Measurements from ENCODE around the gene KCNJ4.
"Not testable (repeated sequence)": the region's sequence is repeated elsewhere in the genome, so short reads cannot be mapped to it uniquely, and the experiment has no call there.

KCNJ4 gene

DNA sequence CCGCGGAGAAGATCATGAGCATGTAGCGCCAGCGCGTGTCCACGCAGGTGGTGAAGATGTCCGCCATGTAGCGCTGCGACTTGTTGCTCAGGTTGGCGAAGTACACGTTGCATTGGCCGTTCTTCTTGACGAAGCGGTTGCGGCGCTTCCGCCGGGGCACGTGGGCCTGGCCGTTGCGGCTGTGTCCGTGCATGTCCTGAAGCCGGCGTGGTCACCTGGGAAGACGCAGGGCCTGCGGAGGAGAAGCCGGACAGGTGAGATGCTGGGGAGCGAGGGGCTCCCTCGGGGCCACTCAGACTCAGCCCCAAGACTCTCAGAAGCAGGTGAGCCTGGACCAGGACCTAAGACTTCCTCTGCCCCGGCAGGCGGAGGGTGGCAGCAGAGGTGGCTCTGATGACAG, 27.1 kb downstream of the KCNJ4 start:
- DNase-seq: no peak

DNA sequence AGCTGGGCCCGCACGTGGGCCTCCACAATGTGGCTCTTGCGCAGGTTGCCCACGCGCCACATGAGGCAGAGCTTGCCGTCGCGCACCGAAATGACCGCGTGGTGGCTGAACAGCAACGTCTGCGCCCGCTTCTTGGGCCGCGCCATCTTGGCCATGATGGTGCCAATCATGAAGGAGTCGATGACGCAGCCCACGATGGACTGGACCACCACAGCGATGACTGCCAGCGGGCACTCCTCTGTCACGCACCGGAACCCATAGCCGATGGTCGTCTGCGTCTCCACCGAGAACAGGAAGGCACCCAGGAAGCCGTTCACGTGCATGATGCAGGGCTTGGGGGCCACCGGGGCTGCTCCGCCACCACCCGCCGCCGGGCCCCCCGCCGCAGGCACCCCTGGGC, 27.5 kb downstream of the KCNJ4 start:
- DNase-seq: no peak

DNA sequence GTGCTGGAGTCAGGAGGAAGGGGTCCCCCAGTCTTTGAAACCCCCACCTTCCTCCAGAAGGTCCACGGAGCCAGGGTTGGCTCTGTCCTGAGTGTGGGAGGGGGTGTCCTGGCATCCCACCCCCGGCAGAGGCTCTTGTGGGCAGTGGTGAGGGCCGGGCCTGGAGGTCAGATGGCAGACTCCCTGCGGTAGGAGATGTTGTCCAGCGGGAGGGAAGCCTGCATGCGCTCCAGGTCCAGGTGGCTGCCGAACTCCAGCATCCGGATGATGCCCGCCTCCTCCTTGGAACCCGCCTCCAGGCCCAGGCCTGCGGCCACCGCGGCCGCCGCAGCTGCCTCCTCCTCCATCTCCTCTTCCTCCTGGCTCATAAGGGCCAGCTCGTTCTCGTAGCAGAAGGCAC, 28.4 kb downstream of the KCNJ4 start:
- DNase-seq: no peak

DNA sequence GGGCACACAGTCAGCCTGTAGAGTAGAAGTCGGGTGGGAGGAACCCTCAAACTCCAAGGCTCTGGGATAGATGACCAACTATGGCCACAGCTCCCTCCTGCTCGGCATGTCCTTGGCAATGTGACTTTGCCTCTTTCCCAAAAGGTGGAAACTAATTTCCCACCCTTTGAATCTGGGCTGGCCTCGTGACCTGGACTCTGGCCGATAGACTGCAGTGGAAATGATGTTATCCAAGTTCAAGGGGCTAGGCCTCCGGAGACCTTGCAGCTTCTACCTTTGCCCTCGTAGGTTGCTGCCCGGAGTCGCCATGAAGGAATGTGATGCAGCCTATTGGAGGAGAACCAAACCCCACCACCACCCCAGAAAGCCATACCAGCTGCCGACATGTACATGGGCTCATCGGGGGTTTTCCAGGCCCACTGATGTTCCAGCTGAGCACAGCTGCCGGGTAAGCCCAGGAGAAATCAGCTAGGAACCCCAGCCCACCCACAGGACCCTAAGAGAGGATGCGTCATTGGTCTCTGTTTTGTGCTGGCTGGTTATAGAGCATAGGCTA, 30.4 kb downstream of the KCNJ4 start:
- DNase-seq: no peak

DNA sequence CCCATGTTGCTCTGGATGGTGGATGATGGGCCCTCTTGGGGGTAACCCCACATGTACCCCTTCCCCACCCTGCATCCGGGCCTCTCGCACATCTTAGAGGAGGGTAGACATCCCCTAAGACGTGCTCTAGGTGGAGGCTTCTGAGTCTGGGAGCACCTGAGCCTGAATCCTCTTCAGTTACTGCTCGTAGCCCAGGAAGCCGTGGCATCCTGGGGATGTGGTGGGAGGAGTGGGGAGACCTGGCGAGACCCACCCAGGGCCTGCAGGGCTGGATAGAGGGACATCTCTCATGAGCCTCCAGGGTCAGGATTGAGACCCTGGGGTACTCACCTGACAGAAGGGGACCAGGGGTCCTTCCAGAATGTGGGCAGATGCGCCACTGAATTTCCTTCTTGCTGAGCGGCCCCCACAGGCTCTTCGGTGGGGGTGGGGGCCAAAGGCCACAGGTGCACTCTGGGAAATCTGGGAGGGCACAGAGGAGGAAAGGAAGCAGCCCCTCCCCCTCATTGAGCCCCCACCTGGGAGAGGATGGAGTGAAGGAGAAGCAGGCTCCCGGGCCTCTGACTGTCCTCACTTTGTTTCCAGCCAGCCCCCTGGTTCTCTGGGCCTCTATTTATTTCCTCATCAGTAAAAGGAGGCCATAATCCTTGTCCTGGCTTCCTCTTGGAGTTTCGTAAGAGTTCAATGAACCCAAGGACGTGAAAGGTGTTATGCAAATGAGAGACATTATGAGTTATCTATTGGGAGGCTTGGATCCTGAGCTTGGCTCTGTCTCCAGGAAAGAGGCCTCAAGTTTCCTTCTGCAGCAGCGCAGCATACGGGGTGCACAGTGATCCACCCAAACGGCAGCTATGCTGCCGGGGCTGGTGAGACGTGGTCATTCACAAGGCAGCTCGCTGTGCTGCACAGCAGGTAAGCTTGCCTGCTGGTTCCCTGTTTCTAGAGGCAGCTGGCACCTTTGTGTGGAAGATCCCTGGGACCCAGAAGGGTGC, 31.2 kb downstream of the KCNJ4 start:
- DNase-seq: no peak

DNA sequence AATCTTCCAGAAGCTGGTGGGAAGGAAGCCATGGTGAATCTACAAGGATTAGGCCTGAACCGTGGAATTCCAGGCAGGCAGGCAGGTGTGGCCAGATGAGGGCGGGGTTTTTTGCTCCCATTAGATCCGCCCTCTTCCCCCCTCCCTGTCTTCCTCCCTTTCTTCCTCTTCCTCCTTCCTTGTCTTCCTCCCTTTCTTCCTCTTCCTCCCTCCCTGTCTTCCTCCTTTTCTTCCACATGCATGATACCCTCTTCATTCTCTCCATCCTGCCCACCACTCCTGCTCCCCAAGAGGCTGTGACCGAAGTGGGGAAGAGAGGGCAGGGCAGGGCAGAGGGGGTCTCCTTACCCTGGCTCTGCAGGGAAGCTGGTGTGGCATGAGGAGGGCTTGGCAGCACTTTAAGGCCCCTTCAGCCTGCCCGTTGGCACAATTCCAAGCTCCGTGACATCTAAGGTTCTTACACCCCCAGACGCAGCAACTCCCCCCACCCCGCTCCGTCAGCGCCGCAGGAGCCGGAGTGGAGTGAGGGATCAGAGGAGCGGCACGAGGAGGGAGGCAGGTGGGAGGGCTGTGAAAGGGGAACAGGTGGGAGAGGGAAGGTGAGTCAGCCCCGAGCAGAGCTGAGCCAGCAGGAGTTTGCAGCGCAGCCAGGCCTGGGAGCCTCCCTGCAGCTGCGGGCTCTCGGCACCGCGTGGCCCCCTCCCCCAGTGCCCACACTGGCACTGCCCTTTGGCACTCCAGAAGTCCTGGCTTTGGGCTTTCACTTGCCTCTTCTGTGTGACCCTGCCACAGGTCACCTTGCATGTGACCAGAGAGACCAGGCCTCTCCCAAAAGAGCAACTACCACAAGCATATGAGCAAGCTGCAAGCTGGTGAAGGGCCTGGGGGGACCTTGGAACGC, 32.1 kb downstream of the KCNJ4 start:
- DNase-seq: no peak

DNA sequence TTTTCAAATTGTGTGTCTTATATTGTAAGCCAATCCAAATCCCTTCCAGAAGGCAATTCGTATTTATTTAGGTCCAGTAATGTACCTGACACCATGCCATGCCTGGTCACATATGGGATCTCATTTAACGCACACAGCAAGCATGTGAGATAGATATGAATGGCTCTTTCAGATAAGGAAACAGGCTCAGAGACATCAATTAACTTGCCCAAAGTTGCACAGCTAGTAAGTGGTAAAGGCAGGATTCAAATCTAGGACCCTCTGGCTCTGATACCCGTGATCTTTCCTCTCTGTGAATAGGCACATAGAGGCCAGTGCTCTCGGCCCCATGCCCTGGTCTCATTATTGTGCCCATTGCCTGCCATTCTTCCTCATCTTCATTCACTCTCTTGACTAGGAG, 34.3 kb downstream of the KCNJ4 start:
- no peak for DNase-seq

DNA sequence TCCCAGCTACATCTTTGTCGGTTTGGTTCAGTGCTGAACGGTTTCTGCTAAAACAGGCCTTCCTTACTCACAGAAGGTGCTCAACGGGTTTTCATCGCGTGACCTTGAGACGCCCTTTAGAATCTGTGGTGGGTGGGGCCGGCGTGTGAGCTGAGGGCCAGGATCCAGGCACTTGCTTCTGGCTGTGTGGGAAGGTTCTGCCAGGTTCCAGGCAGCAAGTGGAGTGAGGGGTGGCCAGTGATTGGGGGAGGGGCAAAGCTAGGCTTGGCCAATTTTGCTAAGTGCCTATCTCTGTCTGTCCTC, 35.2 kb downstream of the KCNJ4 start:
- no peak for DNase-seq

DNA sequence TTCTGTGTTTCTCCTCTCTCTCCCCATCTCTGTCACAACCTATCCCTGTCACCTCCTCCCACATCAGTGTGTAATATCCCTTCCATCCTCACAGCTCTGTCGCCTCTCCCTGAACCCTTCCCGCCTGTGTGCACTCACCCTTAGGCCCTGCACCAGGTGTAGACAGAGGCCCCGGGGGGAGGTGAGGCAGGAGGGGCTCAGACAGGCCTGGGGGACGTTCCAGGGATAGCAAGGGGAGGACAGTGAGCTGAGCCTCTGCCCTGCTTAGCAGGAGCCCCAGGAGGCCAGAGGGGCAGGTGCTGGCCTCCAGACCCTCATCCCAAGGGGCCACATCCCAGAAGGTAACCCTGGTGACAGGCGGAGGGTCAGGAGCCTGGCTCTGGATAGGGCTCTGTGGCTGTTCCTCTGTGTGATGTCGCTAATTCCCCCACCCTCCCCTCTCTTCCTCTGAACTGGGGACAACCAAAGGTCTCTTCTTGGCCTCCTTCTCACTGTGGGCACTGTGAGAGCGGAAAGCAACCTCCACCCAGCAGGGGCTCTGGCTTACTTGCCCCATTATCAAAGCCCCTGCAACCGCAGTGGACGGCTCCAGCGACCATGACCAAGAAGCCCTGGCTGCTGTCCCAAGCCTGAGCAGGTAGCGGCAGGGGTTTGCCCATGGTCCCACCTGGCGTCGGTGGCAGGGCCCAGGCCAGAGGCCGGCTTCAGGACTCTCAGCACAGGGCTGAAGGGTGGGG, 35.7 kb downstream of the KCNJ4 start:
- DNase-seq: no peak

DNA sequence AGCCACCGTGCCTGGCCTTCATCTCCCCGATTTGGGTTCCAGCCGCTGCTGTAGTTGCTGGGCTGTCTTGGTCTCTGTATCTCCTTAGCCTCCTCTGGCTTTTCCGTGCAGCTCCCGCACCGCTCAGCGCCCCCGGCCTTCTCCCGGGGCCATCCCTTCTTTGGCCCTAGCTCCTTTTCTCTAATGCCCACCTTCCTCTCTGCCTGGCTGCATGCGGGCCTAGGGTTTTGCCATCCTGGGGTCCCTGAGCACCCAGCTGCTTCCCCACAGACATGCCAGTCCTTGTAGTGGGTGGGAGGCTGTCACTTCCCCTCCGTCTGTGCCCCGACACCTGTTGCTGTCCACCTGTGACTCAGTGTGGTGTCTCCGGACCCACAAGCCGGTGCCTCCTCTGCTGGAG, 36.4 kb downstream of the KCNJ4 start:
- no peak for DNase-seq

DNA sequence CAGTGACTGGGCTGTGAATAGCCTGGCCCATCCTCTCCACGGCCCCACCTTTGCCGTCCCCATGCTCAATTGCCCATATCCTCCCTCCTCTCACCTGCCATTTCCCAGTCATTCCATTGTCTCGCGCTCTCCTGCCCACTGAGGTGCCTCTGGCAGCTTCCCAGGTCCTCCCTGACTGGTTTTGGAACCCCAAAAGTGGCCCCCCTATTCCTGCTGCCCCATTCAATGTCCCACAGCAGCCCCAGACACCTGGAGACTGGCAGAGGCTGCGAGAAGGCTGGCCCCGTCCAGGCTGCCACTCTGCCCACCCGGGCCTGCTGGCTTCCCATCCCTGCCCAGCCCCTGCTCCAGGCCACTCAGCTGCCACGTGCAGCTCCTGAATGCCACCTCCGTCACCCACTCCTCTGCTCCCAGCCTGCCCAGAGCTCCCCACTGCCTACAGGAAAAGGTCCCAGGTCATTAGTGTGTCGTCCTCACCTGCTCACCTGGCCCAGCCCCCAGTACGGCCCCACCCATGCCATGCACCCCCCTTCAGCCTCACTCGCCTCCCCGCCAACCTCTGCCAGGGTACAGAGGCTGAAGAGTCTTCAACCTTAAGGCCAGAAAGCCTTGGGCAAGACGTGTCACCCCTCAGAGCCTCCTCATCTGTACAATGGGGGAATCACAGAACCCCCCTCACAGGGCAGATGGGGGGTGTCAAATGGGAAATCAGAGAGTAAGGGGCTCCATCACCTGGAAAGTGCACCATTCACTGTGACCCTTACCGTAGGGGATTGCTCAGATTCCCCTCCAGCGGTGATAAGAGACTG, 37.5 kb downstream of the KCNJ4 start:
- no peak for DNase-seq

DNA sequence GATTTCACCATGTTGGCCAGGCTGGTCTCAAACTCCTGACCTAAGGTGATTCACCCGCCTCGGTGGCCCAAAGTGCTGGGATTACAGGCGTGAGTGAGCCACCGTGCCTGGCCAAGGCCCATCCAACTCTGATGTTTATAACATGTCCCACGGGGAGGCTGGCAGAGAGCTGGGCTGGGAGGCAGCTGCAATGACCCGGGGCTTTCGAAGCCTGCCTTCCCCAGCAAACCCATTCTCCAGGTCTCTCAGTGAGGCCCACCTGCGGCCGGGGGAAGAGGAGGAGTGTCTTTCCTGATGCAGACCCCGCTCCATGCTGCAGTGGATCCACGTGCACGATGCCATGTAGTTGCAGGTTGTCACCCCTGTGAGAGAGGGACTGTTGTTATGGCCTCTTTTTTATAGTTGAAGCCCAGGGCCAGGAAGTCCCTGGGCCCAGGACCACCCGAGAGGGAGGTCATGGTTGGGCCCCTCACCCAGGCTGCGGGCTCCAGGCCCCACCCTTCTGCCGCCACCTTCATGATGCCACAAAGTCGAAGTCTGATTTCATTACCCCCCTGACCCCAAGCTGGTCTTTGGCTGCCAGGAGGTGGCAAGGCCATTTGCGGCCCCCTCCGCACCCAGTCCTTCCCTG, 38.3 kb downstream of the KCNJ4 start:
- no peak for DNase-seq

DNA sequence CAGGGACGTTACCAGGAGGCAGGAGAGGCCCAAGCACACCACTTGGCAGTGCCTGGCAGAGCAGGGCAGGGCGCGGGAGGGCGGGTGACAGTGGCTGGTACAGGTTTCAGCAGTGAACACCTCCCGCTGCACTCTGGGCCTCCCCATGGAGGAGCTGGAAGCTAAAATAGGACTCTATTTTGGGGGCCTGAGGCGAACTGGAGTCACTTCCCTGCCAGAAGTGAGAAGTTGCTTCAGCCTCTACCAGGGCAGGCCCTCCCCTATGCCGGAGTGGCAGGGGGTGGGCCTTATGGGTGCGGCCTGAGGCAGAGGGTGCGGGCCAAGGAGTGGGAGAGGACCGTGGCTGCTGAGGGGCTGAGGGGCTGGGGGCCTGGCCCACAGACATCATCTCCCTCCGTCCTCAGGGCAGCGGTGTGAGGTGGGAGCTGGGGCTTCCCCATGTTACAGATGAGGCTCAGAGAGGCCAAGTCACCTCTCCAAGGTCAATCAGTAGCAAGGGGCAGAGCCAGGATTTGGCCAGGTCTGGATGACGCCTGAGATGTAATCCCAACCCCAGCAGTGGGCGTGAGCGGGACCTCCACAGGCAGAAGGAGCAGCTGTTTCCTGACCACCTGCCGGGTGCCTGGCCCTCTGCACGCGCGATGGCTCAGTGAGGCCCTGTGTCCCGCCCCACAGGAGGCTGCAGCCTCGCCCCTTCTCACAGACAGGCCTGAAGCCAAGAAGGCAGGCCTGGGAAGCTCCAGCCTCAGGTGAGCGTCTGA, 39.3 kb downstream of the KCNJ4 start:
- no peak for DNase-seq

DNA sequence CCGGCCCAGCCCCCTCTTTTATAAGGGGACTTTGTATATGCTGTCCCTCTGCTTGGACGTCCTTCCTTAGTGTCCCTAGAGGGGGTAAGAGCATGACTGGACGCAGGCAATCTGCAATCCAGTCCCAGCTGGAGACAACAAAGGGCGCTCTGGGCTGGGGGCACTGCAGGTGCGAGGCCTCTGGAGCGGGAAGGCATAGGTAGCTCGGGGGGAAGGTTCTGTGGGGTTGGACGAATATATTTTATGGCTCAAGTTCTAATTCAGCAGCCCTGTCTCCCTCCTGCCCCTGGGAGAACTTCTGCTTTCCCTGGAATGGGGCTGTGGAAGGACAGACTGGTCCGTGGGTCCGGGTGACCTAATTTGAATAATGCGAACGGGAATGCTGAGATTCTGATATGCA, 40.0 kb downstream of the KCNJ4 start:
- DNase-seq: no peak

DNA sequence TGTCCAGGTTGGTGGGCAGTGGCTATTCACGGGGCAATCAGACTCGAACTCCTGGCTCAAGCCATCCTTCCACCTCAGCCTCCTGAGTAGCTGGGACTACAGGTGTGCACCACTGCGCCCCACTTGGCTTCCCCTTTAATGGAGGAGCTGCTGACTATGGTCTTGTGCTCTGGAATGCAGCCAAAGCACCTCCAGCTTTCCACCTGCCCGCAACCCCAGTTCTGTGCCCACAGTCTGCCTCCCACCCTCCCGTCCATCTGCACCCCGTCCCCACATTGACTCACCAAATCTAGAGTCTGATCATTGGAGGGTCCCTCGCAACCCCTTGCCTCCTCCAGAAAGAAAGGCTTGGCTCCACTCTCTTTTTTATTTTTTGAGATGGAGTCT, 41.0 kb downstream of the KCNJ4 start:
- no peak for DNase-seq

DNA sequence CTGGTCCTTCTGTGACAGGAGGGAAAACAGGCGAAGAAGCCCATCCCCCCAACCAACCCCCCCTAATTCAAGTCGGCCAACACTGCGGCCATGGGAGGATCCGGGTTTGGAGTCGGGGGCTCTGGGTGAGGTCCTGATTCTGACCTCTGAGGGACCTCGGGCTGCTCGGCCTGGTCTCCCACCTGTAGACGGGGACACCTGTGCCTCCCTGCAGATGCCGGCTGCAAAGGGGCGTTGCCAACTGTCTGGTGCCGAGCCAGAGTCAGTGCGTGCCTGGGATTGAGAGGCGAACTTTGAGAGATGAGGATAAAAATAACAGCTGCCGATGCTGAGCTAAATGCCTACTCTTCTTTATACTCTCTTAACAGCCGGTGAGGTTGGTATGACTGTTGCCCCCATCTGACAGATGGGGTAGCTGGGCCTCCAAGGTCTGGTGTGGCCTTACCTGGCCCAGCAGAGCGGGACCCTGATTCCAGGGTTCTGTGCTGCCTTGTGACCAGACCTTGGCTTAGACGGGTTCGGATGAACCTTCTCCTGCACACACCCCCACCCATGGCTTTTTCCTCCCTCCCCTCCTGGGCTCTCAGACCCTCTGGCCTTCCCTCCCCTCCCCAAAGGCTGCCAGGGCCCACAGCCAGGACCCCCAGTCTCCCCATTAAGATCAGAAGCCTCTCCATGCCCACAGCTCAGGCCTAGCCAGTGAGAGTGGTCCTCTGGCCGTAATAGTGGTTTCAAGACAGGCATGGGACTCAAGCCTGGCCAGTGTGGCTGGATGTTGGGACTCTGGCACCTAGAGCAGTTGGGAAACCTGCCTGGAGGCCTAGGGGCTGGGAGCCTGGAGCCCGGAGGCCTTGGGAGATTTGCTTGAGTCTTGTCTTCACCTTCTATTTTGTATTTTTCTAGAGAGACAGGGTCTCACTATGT, 41.7 kb downstream of the KCNJ4 start:
- no peak for DNase-seq

DNA sequence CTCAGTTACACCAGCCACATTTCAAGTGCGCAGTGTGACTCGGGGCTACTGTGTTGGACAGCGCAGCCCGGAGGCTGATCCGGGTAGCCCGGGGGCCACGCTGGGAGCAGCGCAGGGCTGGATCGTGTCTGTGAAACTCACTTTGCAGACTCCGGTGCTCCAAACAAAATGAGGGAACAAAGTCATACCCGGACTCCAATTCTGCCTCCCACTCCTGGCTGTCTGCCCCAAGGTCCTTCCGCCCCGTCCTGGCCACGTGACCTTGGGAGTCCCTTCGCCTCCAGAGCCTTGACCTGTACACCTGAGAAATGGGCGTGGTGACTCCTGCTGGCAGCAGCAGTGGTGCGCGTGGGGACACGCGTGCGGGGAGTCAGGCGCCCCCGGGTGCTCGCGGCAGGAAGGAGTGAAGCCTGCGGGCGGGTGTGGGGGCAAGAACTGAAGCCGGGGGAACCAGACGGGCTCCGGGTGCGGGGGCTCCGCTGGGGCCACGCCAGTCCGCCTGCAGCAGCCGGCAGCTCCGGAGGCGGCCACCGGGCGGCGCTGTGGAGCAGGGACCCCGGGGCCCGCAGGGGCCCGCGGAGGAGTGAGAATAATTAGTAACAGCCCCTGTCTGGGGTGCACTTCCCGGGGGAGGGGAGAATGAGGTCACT, 42.4 kb downstream of the KCNJ4 start:
- DNase-seq: no peak

DNA sequence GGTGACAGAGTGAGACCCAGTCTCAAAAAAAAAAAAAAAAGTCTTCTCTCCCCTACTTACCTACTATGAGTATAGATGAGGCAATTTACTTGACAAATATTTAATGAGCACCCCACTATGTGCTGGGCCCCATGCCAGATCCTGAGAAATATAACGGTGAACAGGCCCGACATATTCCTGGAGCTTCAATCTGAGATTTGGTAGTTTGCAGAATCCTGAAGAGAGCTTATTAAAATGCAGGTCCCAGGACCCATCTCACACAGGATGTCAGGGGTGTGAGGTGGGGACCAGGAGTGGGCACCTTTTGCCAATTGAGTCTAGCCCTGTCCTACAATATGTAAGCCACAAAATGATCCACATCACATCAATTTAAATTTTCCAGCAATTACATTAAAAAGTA, 44.0 kb downstream of the KCNJ4 start:
- no peak for DNase-seq

DNA sequence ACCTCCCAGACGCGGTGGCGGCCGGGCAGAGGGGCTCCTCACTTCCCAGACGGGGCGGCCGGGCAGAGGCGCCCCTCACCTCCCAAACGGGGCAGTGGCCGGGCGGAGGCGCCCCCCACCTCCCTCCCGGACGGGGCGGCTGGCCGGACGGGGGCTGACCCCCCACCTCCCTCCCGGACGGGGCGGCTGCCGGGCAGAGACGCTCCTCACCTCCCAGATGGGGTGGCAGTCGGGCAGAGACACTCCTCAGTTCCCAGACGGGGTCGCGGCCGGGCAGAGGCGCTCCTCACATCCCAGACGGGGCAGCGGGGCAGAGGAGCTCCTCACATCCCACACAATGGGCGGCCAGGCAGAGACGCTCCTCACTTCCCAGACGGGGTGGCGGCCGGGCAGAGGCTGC, 45.1 kb downstream of the KCNJ4 start:
- not testable (repeated sequence) for DNase-seq

All from activated gamma-delta T cell (primary cell).